NCI-H345 (cell line): ENCODE results near the gene TRIM17.
A peak's percentile ranks its signal among the peaks of the same experiment; 100 is the strongest.

Experiments
- DNase-seq: peaks from one replicate; lab custom pipeline; 2025; lab: John Stamatoyannopoulos, UW

Gene TRIM17

GRCh38 chr1:228378090-228378872 is 38.4 kb downstream of the TRIM17 start:
- DNase-seq = peak; percentile 75

GRCh38 chr1:228377664-228378089 is 39.0 kb downstream of the TRIM17 start:
- no peak for DNase-seq

GRCh38 chr1:228376651-228377631 is 39.7 kb downstream of the TRIM17 start:
- DNase-seq = no peak

GRCh38 chr1:228376262-228376628 is 40.4 kb downstream of the TRIM17 start:
- no peak for DNase-seq

GRCh38 chr1:228375578-228376261 is 40.9 kb downstream of the TRIM17 start:
- no peak for DNase-seq

GRCh38 chr1:228374711-228375577 is 41.7 kb downstream of the TRIM17 start:
- DNase-seq = no peak

GRCh38 chr1:228373681-228374571 is 42.7 kb downstream of the TRIM17 start:
- no peak for DNase-seq

GRCh38 chr1:228373004-228373680 is 43.5 kb downstream of the TRIM17 start:
- no peak for DNase-seq

- no peak for DNase-seq
Observed at GRCh38 chr1:228372183-228373003, 44.3 kb downstream of the TRIM17 start.

GRCh38 chr1:228371741-228372182 is 44.9 kb downstream of the TRIM17 start:
- DNase-seq = no peak

- DNase-seq = peak; percentile 37
Observed at GRCh38 chr1:228370941-228371740, 45.5 kb downstream of the TRIM17 start.

- no peak for DNase-seq
Observed at GRCh38 chr1:228370439-228370940, 46.2 kb downstream of the TRIM17 start.

GRCh38 chr1:228369608-228370438 is 46.8 kb downstream of the TRIM17 start:
- no peak for DNase-seq

GRCh38 chr1:228368801-228369607 is 47.7 kb downstream of the TRIM17 start:
- DNase-seq = no peak

GRCh38 chr1:228367798-228368791 is 48.6 kb downstream of the TRIM17 start:
- DNase-seq = no peak
